ENCODE results near the gene NKD1.
A peak's percentile ranks its signal among the peaks of the same experiment; 100 is the strongest.

NKD1 gene

DNA sequence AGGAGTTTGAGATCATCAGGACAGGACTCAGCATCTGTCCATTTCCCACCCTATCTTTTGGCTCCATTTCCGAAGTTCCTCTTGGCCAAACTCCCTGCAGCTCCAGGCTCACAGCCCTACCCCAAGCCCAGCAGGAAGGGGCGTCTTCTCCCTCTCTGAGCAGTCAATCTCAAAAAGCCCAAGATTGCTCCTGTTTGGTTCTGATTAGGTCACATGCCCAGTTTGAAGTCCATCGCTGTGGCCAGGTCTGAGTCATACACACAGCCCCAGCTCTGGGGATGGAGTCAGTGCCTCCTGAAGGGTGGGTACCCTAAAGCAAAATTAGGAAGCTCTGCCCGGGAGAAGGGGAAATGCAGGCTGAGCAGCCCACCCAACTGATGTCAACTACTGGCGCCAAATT lies 109.0 kb downstream of the NKD1 start:
- no peak for DNase-seq

DNA sequence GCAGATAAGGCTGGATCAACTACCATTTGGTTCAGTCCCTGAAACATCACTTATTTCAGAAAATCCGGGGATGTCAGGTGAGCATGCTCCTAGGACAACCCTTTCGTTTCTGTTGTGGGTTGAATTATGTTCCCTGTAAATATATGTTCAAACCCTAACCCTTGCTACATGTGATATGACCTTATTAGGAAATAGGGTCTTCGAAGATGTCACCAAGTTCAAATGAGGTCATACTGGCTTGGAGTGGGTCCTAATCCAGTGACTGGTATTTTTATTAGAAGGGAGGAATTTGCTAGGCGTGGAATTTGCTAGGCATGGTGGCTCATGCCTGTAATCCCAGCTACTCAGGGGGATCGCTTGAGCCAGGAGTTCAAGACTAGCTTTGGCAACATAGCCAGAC lies 111.6 kb downstream of the NKD1 start:
- DNase-seq, result no peak

DNA sequence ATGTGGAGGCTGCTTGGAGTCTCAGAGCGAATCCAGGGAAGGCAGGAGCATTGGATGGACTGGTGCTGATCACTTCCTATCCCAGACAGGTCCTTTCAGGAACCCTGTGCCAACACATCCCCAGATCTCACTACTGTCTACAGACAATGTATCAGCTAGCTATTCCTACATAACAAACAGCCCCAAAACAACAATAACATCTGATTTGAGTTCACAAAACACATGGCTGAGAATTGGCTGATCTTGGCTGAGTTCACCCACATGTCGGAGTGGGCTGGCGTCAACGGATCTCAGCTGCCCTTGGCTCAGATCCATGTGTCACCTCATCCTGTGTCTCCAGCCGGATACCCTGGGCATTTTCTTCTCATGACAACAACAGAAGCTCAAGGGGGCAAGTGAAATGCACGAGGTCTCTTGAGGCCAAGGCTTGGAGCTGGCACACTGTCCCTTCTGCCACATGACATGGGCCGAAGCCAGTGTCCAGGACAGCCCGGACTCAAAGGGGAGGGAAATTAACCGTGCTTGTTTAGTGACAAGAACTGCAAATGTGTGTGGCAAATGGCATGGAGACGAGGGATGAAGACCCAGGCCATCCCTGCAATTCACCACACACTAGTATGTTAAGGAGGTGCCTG lies 114.2 kb downstream of the NKD1 start:
- DNase-seq, result no peak

DNA sequence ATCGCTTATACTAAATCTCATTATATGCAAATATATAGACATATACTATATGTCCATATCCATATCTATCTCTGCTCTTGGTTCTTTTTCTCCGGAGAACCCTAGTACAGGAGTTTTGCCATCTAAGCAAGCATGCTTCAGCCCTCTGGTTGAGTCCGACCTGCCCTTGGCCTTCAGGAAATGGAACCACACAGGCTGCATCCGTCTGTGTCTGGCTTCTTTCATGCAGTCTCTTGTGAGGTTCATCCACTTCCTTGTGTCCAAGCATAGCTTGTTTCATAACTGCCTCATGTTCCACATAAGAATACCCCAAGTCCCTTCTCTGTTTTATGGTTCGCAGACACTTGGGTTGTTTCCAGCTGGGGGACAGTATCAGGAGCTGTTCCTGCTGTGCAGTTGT lies 116.1 kb downstream of the NKD1 start:
- no peak for DNase-seq

DNA sequence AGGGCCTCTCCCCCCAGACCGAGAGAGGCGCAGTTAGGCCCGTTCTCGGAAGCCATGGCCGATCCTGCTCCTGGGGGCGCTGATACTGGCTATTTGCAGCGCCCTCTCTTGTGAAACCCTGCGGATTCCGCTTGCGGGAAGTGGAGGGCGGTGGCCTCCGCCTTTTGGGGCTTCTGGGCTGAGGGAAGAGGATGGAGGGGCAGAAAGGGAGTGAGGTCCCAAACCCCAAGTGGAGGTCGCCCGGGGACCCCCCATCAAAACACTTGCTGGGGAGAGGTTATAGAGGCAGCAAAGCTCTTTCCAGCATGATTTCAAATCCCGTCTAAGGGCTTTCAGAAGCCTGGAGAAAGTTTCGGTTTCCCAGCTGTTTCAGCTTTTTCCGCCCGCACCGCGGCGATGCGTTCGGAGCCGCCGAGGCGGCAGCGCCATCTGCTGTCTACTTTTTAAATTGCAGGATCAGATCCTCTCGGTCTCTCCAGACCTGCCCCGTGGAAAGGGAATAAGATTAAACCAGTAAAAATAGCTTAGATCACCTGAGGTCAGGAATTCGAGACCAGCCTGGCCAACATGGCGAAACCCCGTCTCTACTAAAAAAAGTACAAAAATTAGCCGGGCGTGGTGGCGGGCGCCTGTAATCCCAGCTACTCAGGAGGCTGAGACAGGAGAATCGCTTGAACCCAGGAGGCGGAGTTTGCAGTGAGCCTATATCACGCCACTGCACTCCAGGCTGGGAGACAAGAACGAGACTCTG lies 117.1 kb downstream of the NKD1 start:
- DNase-seq, result peak; percentile 79

DNA sequence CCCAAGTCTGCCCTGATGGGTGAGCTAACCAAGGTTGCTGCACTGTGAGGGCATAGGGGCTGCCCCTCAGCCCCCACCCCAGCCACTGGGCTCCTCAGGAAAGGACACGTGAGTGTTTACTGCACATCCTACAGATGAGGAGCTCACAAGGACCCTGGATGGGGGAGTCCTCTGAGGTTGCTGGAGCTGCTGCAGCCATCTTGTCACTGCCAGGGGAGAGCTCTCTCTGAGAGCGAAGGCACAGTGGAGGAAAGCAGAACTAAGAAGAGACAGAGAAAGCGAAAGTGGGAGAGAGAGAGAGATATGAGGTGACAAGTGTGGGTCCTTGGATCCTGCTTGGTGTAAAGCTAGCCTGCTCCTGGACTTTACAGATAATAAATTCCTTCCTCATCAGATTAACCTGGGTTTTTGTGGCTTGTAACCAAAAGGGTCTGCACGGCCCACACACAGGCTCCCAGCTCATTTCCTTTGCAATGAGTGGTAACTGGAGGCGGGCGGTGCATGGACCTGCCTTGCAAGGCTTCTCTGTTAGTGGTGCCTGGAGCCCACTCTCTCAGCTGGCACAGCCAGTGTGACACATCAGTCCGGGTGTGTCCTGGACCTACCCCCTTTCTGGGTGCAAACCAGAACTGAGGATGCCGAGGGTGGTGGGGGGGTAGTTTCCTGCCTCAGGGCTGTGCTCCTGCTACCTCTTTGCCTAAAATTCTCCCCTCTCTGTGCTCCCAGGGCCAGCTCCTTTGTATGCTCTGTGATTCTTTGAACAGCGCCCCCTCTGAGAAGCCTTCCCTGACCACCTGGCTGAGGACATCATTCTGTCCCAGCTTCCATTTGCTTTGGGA lies 118.7 kb downstream of the NKD1 start:
- DNase-seq, result no peak

DNA sequence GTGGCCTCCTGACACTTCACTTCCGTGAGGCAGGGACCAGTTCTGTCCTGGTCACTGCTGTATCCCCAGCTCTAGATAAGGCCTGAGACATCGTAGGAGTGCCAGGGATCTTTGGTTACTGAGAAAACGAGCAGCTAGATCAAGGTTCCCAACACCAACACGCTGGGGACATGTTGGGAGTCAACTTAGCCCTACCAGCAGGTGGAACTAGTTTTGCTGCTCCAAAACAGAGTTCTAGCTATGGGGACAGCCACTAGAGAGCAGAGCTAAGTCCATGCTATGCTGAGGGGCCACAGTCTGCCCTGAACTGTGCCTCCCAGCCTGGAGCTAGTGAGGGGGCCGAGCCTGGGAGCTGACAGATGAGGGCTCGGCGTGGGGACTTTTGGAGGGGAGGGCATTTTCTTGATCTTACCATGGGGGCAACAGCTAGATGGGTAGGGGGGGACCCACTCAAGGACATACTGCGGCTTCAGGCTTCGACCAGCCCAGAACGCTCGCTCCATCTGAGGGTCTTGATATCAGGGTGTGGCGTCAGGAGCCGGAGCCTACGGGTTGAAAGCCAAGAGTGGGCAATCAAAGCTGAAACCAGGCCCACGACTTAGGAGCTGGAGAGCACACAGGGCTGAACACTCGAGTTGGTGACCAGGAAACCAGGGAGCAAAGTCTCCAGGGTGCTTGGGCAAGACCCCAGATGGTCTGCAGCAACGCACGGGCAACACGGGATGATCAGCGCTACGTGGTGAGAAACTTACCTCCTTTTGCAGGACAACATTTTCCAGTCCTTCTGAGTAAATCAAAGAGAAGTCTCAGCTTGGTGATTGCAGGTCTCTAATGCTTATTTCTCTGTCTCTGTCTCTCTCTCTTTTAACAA lies 119.5 kb downstream of the NKD1 start:
- no peak for DNase-seq

DNA sequence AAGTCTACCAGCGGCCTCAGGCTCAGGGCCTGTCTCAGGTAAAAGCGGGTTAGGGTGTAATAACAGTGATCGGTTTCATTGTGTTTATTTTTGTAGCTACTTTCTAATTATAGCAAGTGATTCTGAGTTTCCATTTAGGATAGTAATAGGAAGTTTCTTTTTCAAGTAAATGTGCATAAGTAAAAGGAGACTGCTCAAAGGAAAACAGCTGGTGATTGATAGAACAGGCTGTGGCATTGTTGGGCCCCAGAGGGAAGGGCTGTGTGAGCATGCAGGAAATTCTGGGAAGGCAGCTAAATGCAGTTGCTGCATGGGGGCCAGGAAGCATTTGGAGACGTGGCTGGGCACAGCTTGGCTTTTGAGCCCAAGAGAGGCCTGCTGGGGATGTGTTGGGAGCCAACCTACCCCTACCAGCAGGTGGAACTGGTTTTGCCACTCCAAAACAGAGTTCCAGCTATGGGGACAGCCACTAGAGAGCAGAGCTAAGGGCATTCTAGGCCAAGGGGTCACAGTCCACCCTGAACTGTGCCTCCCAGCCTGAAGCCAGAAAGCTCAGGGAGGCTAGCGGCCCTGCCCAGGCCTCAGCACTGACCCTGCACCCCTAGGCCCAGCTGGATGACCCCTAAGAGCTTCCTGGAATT lies 120.3 kb downstream of the NKD1 start:
- no peak for DNase-seq

DNA sequence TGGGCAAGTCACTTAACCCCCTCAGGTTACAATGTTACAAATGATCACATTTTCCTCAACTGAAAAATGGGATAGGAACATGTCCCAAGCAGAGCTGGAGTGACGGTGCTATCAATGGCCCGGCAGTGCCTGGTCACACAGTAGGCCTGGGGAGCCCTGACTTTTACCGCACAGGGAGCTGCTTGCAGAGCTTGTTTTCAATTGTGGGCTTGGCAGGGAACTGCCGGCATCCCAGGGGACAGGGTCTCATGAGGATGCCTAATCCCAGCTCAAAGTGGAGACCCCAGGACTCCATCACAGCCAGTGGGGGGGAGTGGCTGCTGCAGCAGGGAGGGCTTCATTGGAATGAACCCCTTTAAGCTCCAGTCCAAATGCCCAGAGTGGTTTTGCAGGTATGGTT lies 121.5 kb downstream of the NKD1 start:
- no peak for DNase-seq

DNA sequence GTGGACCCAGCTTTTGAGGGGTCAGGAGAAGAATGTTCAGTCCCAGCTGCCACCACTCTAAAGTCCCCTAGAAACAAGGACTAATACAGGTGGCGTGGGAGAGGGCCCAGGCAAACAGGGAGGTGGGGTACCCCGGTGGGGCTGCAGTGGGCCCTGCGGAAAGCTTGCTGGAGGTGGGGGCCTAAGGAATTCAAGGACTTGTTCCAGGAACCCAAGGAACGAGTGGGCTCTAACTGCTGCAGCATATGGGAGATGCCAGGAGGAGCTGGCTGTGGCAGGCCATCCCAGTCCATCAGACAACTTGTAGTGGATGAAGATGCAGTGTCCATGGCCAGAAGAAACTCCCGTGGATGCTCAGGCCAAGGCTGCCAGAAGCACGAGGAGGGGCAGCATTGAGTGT lies 122.3 kb downstream of the NKD1 start:
- no peak for DNase-seq

DNA sequence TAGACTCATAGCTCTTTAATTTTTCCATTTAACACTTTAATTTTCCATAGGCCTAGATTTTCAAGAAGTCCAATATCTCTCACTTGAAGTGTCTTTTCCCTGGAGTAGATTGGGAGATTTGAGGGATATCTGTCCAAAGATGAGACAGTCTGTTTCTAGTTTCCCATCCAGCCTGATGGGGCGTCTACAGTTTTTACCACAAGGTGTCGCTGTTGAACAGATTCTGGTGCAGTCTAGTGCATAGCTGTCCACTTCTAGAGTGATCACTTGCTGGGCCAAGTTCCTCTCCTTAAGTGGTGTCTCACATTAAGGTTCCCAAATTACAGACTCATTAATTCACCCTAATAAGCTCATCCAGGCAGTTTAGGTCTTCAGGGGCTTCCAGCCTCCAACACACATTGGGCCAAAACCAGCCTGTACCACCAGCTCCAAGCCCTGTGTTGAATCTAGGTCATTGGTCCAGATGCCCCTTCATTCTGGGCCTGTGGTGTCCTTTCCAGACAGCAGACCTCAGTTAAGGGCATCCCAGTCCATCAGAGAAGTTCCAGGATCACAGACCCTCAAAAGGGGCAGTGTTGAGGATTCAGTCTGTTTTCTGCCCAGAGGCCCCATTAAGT lies 123.6 kb downstream of the NKD1 start:
- peak; percentile 41 for DNase-seq

DNA sequence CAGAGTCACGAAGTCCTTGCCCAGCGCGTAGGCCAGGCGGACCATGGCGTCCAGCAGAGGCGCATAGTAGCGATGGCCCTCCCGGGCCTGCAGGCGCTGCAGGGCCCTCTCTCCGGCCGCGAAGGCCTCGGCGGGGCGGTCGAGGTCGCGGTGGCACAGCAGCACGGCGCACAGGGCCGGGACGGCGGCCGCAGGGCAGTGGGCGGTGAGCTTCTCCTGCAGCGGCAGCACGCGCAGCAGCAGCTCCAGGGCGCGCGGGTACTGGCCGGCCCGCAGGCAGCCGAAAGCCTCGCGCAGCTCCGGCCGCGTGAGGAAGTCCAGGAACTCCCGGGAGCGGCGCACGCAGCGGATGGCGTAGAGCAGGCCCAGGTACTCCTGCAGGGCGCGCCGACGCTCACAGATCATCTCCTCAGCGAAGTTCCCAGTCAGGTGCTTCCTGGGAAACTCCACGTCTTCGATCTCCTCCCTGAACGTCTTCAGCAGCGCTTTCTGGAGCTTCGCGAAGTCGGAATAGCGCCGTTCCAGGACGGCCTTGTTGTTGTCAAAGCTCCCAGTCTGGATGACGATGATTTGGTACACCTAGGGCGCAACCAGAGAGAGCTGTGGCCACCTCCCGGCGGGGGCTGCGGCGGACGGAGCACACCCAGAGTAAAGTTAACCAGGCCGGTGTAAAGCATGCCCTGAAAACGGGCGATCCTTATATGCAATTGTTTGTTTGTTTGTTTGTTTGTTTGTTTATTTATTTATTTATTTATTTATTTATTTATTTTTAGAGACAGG lies 125.5 kb downstream of the NKD1 start:
- no peak for DNase-seq

DNA sequence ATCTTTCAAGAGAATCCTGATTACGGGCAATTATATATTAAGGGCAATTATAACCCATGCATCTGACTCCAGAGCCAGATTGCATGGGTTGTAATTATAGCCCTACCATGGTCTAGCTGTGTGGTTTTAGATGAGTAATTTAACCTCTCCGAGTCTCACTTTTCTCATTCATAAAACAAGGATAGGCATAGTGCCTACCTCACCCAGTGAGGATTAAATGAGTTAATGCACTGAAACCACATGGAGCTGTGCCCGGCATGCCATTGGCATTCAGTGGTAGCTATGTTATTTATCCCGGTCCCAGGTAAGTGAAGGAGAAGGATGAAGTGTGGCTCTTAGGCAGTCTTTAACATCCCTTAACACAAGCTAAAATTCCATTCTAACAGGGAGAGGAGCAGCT lies 126.6 kb downstream of the NKD1 start:
- DNase-seq, result no peak

DNA sequence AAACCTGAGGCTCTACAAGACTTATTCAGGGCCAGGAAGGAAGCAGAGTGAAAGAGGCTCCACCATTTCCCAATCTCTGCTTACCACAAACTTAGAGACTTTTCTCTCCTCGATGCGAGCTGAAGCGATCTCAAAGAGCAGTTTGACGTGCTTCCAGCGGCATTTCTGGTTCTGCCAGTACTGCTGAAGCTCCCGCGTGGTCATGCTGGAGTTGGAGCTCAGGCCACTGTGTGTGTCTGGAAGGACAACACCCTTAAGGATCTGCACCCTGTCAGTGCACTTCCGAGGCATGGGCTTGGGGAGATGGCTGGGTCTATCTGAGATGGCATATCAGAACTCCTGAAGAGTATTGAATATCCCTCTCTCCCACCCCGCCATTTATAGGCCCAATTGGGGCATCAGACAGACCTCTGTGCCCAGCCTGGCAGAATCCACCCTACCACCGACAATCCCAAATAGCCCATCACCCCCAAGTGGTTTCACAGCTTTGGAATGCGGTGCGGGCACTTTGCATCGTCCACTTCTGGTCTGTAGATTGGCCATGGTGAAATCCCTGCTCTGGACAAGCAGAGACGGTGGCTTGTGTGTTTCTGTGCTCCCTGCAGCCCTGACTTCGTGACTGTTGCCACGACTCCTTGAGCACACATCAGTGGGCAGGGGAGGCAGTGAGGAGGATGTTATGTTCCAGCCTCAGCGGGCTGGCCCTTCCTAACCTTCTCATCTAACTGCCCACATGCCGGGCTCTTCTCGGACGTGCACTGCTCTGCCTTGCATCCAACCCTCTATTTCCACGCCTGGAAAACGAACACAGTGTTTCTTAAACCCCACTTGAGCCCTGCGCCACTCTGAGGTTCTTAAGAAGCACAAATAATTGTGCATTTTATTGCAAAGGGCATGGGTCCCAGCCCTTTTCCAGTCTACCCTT lies 127.8 kb downstream of the NKD1 start:
- no peak for DNase-seq

DNA sequence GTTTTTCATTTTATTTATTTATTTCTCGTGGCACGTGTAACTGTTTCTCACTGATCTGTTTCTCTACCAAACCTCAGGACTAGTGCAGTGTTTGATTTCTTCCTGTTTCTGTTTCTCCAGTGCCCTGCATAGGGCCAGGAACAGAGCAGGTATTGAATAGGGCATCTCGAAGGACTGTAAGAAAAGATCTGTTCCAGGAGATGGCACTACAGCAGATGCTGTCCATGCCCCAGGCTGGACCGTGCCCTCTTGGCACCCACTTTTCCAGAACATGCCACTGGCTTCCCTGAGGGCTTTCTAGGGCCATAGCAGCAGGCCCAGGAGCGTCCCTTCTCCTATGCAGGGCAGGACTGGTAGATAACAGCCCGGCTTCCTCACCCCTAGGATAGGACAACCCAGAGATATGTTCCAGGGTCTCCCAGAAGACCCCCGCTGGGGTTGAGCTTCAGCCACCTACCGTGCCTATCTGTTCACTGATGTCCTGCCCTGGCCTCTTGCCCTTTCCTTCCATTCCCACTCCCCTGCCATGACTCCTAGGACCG lies 128.6 kb downstream of the NKD1 start:
- DNase-seq, result no peak

DNA sequence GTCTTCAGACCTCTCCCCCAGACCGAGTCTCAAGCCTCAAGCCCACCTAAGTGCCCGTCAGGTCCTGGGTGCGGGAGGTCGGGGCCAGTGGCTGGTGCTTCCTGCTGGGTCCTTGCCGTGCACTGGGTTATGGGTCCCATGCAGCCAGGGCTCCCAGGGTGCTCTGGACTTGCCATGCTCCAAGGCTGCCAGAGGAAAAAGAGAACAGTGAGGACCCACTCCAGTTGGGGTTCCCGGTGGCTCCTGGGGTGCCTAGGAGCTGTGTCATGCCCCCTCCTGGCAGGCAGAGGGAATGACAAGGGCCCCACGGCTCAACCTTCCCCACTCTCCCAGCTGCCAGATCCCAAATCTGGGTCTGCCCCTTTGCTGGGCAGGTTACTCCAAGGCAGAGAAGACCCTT lies 129.2 kb downstream of the NKD1 start:
- no peak for DNase-seq

DNA sequence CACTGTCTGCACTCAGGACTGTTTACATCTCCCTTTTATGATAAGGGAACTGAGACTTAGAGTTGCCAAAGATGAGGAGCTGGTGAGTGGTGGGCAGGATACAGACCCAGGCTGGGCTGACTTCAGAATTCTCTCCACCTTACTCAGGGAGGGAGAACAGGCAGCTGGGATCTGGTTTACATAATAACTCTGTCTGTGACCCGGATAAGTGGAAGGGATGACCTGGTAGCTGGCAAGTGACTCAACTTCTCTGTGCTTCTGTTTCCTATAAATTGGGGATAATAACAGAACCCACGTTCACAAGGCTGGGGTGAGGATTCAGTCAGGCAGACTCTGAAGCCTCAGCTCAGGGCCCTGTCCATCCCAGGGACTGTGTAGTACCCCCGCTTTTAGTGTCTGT lies 130.3 kb downstream of the NKD1 start:
- DNase-seq, result no peak

DNA sequence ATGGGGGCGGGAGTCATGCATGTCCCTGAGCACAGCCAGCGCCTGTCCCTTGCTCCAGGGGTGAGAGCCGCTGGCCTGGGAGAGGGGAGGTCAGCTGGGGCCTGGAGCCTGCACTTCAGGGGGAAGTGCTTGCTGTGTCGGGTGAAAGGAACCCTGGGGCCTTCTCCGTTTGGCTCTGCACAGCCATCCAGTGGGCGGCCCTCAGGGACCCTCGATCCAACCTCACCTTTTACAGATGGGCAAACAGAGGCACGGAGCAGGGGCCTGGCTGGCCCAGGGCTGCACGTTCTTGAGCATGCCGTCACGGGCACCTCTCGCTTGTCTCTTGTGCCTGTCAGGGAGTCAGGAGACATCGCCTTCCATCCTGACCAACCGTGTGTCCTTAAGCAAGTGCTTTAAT lies 131.1 kb downstream of the NKD1 start:
- DNase-seq, result no peak

DNA sequence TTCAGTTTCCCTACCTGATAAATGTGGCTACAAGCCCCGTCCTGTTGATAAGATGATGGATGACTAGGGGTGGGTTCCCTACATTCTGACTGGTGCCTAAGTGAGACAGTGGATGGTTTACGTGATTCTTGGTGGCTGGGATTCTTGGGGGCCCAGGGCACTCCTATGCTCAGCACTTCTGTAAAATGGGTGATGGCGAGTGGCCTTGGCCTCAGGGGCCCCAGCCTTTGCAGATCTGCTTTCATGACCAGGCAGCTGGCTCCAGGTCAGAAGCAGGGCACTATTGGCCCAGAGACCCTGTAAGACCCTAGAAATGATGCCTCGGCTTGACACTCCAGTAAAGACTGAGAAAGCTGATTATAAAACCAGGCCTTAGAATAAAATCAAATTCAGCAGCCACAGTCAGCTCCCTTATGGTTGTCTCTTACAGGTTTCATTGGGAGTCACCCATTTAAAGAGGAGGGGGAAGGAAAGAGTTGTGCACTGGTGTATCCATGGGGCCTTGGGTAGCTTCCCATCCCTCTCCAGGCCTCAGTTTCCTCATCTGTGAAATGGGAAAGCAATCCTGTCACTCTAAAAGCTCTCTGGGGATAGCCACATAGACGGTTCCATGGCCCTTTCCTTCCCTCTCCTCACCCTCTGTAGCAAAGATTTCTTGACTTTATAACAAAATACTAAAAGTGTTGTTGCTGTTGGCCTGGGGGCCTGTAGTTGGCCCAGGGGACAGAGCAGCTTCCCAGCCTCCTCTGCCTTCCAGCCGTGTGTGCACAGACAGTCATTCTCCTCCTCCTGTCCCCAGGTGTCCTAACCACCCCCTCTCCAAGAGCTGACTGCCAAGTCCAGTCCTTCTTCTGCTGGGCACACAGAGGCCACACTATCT lies 131.7 kb downstream of the NKD1 start:
- DNase-seq, result no peak

Data from effector CD4-positive, alpha-beta T cell (primary cell).